ENCODE results near the gene CHPF. TPM values are rescaled to one million over a fixed set of nuclear protein-coding genes. Genes with fewer than 3 reads are reported as not detected.

Gene CHPF
- total and polyA plus RNA-seq, 10 of the 15 experiments (the other 5 are each of a cell fraction or from before 2014, with no cell fraction given), result 0.09 to 17.4 (median 8.3) TPM; not detected in 1

GRCh38 chr2:219553463-219553963, 9.9 kb upstream of the CHPF start:
- SMC1A ChIA-PET (ENCODE audit: uncharacterized antibody, unreplicated experiment), result no interaction called here

GRCh38 chr2:219553168-219553417, 9.5 kb upstream of the CHPF start:
- SMC1A ChIA-PET (ENCODE audit: uncharacterized antibody, unreplicated experiment), result no interaction called here
- no peak for DNase-seq (ENCODE audit: low read depth, low spot score)
- ATAC-seq, result no peak
- H4K20me1 ChIP-seq (ENCODE audit: control insufficient read depth, insufficient read depth), result no peaks in the 10 kb centered on the region
- intact Hi-C loops (cut with micrococcal nuclease; ENCODE audit: unreplicated experiment), result no loop called here
- no peak overlapping the region for H2AFZ ChIP-seq (ENCODE audit: control insufficient read depth, low read depth, low read length)
- no peak for FAIRE-seq
- CTCF ChIA-PET, result interaction anchor here (1.9 kb wide), 1 partner anchor 13 kb away, joined by 7 read pairs; no protein-coding TSS in a partner anchor
- BruUV-seq (replicated peaks), result no TSS peak
- no peaks in the 10 kb centered on the region; the same call in 2 of the 3 replicates for H3K9me3 ChIP-seq (replicated peaks; ENCODE audit: control insufficient read depth, insufficient read depth, low read length)
- H3K4me3 ChIP-seq, result no peak overlapping the region
- H3K27ac ChIP-seq (ENCODE audit: control insufficient read depth, insufficient read depth), result no peak overlapping the region
- WGBS (ENCODE audit: insufficient coverage, insufficient replicate concordance, low lambda C conversion rate, missing lambda C conversion rate), result 86% methylated on average over 7 of the region's 7 CpGs
- no peak overlapping the region for H3K9ac ChIP-seq (ENCODE audit: control insufficient read depth, insufficient read depth, low read length)
- H3K36me3 ChIP-seq (ENCODE audit: control insufficient read depth in 2 of 2, insufficient read depth in 2 of 2, low read length in 1 of 2), result no peaks in the 10 kb centered on the region
- no peak overlapping the region for H3K4me2 ChIP-seq (ENCODE audit: control insufficient read depth, insufficient read depth)
- peaks cover 3 to 8% of the 10 kb centered on the region in 2 experiments for H3K27me3 ChIP-seq (replicated peaks in 1 of 2; ENCODE audit: control insufficient read depth in 2 of 2, insufficient read depth in 2 of 2, low read length in 1 of 2)
- no peaks in the 10 kb centered on the region; the same call in 1 of the 2 replicates for H3K4me1 ChIP-seq (ENCODE audit: control insufficient read depth, insufficient read depth, low read length)
- RAD21 ChIA-PET (ENCODE audit: unreplicated experiment), result no interaction called here
- POLR2A ChIA-PET, result no interaction called here
- H3K79me2 ChIP-seq (ENCODE audit: control insufficient read depth, insufficient read depth, low read length), result no peaks in the 10 kb centered on the region
- in situ Hi-C loops (cut with MboI), result no loop called here
- TF ChIP-seq NFYB (IDR thresholded peaks at IDR 0.05; ENCODE audit: insufficient read depth, low read depth, low read length) (no peak), RELA (IDR thresholded peaks at IDR 0.05; ENCODE audit: borderline replicate concordance, partially characterized antibody) (no peak), NKRF (conservative IDR thresholded peaks at IDR 0.05) (no peak), ZNF622 (IDR thresholded peaks at IDR 0.05) (no peak), MYB (IDR thresholded peaks at IDR 0.05; ENCODE audit: borderline replicate concordance, low read depth, low read length) (no peak), RB1 (IDR thresholded peaks at IDR 0.05; ENCODE audit: borderline replicate concordance) (no peak), ASH2L (IDR thresholded peaks at IDR 0.05; ENCODE audit: borderline replicate concordance, low read depth) (no peak), ELK1 (IDR thresholded peaks at IDR 0.05; ENCODE audit: low read depth, low read length) (no peak)

More at GRCh38 chr2:219553463-219553963, 9.9 kb upstream of the CHPF start:
- Histone ChIP-seq H3K36me3 (ENCODE audit: control insufficient read depth in 2 of 2, insufficient read depth in 2 of 2, low read length in 1 of 2) (no peaks in the 10 kb centered on the region), H2AFZ (ENCODE audit: control insufficient read depth, low read depth, low read length) (no peak overlapping the region), H3K9ac (ENCODE audit: control insufficient read depth, insufficient read depth, low read length) (no peak overlapping the region), H3K4me1 (ENCODE audit: control insufficient read depth, insufficient read depth, low read length) (no peaks in the 10 kb centered on the region; the same call in 1 of the 2 replicates), H4K20me1 (ENCODE audit: control insufficient read depth, insufficient read depth) (no peaks in the 10 kb centered on the region), H3K27ac (ENCODE audit: control insufficient read depth, insufficient read depth) (no peak overlapping the region), H3K27me3 (replicated peaks in 1 of 2; ENCODE audit: control insufficient read depth in 2 of 2, insufficient read depth in 2 of 2, low read length in 1 of 2) (peaks cover 3 to 8% of the 10 kb centered on the region in 2 experiments), H3K9me3 (replicated peaks; ENCODE audit: control insufficient read depth, insufficient read depth, low read length) (no peaks in the 10 kb centered on the region; the same call in 2 of the 3 replicates), H3K4me3 (no peak overlapping the region), H3K4me2 (ENCODE audit: control insufficient read depth, insufficient read depth) (no peak overlapping the region), H3K79me2 (ENCODE audit: control insufficient read depth, insufficient read depth, low read length) (no peaks in the 10 kb centered on the region)
- ChIA-PET RAD21 (ENCODE audit: unreplicated experiment) (no interaction called here), POLR2A (no interaction called here), CTCF (interaction anchor here (1.9 kb wide), 1 partner anchor 13 kb away, joined by 7 read pairs; no protein-coding TSS in a partner anchor)
- TF ChIP-seq YY1 (IDR thresholded peaks at IDR 0.05; ENCODE audit: low read depth, low read length) (no peak), ZSCAN29 (IDR thresholded peaks at IDR 0.05) (no peak), WRNIP1 (IDR thresholded peaks at IDR 0.05; ENCODE audit: borderline replicate concordance, low read depth, low read length) (no peak), EED (IDR thresholded peaks at IDR 0.05; ENCODE audit: low read depth) (no peak), CBX3 (IDR thresholded peaks at IDR 0.05; ENCODE audit: borderline replicate concordance, low read depth) (no peak), ZBED1 (IDR thresholded peaks at IDR 0.05; ENCODE audit: borderline replicate concordance) (no peak), MEF2A (IDR thresholded peaks at IDR 0.05; ENCODE audit: insufficient read depth, low read depth, low read length) (no peak), E2F4 (IDR thresholded peaks at IDR 0.05; ENCODE audit: low read depth, low read length) (no peak), EP300 (IDR thresholded peaks at IDR 0.05; ENCODE audit: borderline replicate concordance in 1 of 2, control insufficient read depth in 1 of 2, low read depth in 2 of 2, low read length in 2 of 2) (no peak), SRF (IDR thresholded peaks at IDR 0.05; ENCODE audit: low read depth in 2 of 2, low read length in 2 of 2) (no peak)
- in situ Hi-C loops (cut with MboI), result no loop called here
- FAIRE-seq (no peak), ATAC-seq (no peak), DNase-seq (ENCODE audit: low read depth, low spot score) (no peak)
- intact Hi-C loops (cut with micrococcal nuclease; ENCODE audit: unreplicated experiment), result no loop called here
- BruUV-seq (replicated peaks), result no TSS peak
- WGBS (ENCODE audit: insufficient coverage, insufficient replicate concordance, low lambda C conversion rate, missing lambda C conversion rate), result 76% methylated on average over 12 of the region's 12 CpGs

Measured in GM12878 (cell line).